ENCODE data around the gene TCL1B. TPM values are rescaled to one million over a fixed set of nuclear protein-coding genes. Genes with fewer than 3 reads are reported as not detected.

The TCL1B gene
- total RNA-seq, 1 experiment from 2014 or later: not detected

GRCh38 chr14:95695913-95696312 lies 9.7 kb downstream of the TCL1B start:
- CTCF ChIA-PET: no interaction called here
- Histone ChIP-seq H3K27me3 (ENCODE audit: control insufficient read depth, insufficient read depth, low read length) (no peaks in the 10 kb centered on the region; the same call in 1 of the 2 replicates), H3K36me3 (ENCODE audit: control insufficient read depth, insufficient read depth, low read length) (no peaks in the 10 kb centered on the region), H3K9me3 (ENCODE audit: control insufficient read depth, insufficient read depth, low read depth, low read length) (no peaks in the 10 kb centered on the region), H3K4me3 (ENCODE audit: low read depth in 2 of 2, low read length in 2 of 2) (no peak overlapping the region), H3K4me1 (ENCODE audit: control insufficient read depth, insufficient read depth, low read length) (no peaks in the 10 kb centered on the region), H3K27ac (ENCODE audit: low read length) (no peak overlapping the region)
- TF ChIP-seq TCF7L2 (IDR thresholded peaks at IDR 0.05; ENCODE audit: low read depth, low read length) (no peak), POLR2AphosphoS5 (IDR thresholded peaks at IDR 0.05; ENCODE audit: low read depth, low read length) (no peak), CTCF (IDR thresholded peaks at IDR 0.05) (no peak), SIN3A (IDR thresholded peaks at IDR 0.05; ENCODE audit: borderline replicate concordance, insufficient read depth, low read depth, low read length) (no peak), REST (IDR thresholded peaks at IDR 0.05; ENCODE audit: insufficient read depth in 1 of 2, low read depth in 2 of 2, low read length in 1 of 2) (no peak)
- POLR2A ChIA-PET: no interaction called here
- intact Hi-C loops (cut with micrococcal nuclease; ENCODE audit: unreplicated experiment): no loop called here
- no peak for DNase-seq (ENCODE audit: low read depth, low spot score)
- ATAC-seq: no peak
- no TSS peak for BruUV-seq (replicated peaks)
- in situ Hi-C loops (cut with HindIII; ENCODE audit: low pct_unique_long_range_greater_than_20kb, low sequenced_read_pairs): no loop called here

GRCh38 chr14:95696741-95697140 lies 10.5 kb downstream of the TCL1B start:
- no peak for ATAC-seq
- TF ChIP-seq CTCF (IDR thresholded peaks at IDR 0.05) (no peak), SIN3A (IDR thresholded peaks at IDR 0.05; ENCODE audit: borderline replicate concordance, insufficient read depth, low read depth, low read length) (no peak), POLR2AphosphoS5 (IDR thresholded peaks at IDR 0.05; ENCODE audit: low read depth, low read length) (no peak), TCF7L2 (IDR thresholded peaks at IDR 0.05; ENCODE audit: low read depth, low read length) (no peak), REST (IDR thresholded peaks at IDR 0.05; ENCODE audit: insufficient read depth in 1 of 2, low read depth in 2 of 2, low read length in 1 of 2) (no peak)
- Histone ChIP-seq H3K27ac (ENCODE audit: low read length) (no peak overlapping the region), H3K36me3 (ENCODE audit: control insufficient read depth, insufficient read depth, low read length) (no peaks in the 10 kb centered on the region), H3K4me1 (ENCODE audit: control insufficient read depth, insufficient read depth, low read length) (no peaks in the 10 kb centered on the region), H3K9me3 (ENCODE audit: control insufficient read depth, insufficient read depth, low read depth, low read length) (no peaks in the 10 kb centered on the region), H3K27me3 (ENCODE audit: control insufficient read depth, insufficient read depth, low read length) (no peaks in the 10 kb centered on the region; the same call in 1 of the 2 replicates), H3K4me3 (ENCODE audit: low read depth in 2 of 2, low read length in 2 of 2) (no peak overlapping the region)
- in situ Hi-C loops (cut with HindIII; ENCODE audit: low pct_unique_long_range_greater_than_20kb, low sequenced_read_pairs): no loop called here
- intact Hi-C loops (cut with micrococcal nuclease; ENCODE audit: unreplicated experiment): no loop called here
- no peak for DNase-seq (ENCODE audit: low read depth, low spot score)
- BruUV-seq (replicated peaks): no TSS peak
- ChIA-PET POLR2A (no interaction called here), CTCF (no interaction called here)

Measured in Panc1 (cell line).